Stimulated activated CD4-positive, alpha-beta T cell treated with anti-CD3 and anti-CD28 coated beads, Interleukin-4, amount 100 ng/mL, for 4 hours (primary cell): ENCODE data around the gene RBM6.
"Not testable (repeated sequence)": the region's sequence is repeated elsewhere in the genome, so short reads cannot be mapped to it uniquely, and the experiment has no call there.

Experiments used
- DNase-seq, 2 experiments: peaks; one replicate each; pipeline ENCODE4 v3.0.0-alpha.2; 2020

The RBM6 gene

DNA sequence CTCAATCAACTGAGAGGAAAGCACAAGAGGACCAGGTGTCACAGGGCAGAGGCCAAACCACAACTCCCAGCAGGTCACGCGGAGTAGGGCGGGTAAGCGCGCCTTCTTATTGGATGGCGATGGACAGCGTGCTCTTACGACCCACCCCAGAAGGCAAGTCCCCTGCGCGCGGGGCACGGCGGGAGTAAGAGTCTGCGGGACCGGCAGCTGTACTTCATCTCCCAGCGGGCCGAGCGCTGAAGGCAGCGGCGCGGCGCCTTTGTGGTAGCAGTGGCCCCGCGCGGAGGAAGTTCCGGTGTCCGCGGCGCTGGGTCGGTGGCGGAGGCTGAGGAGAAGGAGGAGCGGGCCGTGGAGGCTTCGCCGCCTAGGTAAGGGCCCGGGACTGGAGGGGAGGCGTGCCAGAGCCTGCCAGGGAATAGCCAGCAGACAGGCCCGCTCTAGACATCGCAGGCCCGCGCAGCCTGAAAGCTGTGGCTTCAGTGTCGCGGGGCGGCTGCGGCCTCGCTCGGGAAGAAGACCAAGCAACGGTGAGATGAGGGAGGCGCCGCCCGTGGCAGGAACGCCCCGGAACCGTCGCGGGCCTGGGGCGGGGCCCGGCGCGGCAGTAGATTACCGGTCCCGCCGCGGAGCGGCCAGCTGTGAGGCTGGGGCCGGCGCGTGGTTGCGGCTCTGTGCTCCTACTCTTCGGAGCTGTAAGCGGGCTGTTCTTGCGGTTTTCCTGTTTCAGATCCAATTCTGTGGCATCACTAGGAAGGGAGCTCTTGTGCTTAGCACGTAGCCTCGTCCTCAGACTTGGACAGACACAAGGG is at the start of gene RBM6:
TSS of gene RBM6 (plus strand) at position 293 of the 809 bp plus-strand sequence. CDS start 22,492 bp downstream, outside the sequence.
- DNase-seq: peak; percentile 91 to 94

- no peak for DNase-seq
These were observed 44.2 kb upstream of the RBM6 start for GRCh38 chr3:49895791-49896190.

DNA sequence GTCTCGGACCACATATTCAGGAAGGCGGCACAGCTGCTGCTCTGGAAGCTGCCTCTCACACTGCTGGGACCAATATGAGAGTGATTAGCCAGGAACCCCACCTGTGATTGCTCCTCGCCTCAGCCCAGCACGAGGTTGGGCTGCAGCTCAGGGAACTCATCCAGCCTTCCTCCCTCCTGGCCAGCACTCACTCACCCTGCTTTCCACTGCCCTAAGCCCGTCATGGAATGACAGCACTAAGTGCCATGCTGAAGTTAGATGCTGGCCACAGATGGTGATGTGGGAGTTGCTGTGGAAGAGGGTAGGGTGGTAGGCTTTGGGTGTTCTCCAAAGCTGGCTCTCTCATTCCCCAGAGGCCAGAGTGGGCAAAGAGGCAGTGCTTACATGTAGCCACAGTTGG is 43.6 kb upstream of the RBM6 start:
- no peak for DNase-seq

DNA sequence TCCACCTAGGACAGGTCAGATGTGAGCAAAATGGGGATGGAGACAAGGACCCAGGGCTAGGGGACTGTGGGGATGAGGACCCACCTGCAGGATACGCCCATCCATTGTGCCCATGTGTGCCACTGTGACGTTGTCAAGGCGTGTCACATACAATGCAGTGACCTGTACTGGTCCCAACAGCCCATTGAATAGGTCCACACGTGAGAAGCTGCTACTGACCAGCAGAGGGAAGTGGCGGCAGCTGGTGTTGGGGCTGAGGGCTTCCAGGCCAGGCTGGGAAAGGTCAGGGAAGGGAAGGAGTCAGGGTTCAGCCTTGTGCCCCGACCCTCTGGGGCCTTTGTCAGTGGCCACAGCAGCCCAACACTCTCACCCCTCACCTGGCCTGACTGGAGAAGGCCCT is 41.0 kb upstream of the RBM6 start:
- DNase-seq: no peak

DNA sequence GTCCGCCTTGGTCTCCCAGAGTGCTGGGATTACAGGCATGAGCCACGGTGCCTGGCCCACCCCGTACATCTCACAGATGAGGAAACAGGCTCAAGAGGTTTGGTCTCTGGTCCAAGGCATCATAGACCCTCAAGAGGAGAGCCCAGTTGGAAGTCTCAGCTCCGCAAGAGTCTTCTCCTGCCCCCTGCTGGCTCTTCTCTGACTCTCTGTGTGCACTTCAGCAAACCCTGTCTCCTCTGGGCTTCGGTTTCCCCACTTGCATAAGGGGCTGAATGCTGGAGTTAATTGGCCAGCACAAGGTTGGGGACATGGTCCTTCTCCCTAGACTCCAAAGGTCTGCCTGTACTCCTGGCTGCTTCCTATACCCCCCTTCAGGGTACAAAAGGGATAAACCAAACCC is 40.1 kb upstream of the RBM6 start:
- DNase-seq: no peak

GRCh38 chr3:49900491-49901153 is 39.3 kb upstream of the RBM6 start:
- no peak for DNase-seq

DNA sequence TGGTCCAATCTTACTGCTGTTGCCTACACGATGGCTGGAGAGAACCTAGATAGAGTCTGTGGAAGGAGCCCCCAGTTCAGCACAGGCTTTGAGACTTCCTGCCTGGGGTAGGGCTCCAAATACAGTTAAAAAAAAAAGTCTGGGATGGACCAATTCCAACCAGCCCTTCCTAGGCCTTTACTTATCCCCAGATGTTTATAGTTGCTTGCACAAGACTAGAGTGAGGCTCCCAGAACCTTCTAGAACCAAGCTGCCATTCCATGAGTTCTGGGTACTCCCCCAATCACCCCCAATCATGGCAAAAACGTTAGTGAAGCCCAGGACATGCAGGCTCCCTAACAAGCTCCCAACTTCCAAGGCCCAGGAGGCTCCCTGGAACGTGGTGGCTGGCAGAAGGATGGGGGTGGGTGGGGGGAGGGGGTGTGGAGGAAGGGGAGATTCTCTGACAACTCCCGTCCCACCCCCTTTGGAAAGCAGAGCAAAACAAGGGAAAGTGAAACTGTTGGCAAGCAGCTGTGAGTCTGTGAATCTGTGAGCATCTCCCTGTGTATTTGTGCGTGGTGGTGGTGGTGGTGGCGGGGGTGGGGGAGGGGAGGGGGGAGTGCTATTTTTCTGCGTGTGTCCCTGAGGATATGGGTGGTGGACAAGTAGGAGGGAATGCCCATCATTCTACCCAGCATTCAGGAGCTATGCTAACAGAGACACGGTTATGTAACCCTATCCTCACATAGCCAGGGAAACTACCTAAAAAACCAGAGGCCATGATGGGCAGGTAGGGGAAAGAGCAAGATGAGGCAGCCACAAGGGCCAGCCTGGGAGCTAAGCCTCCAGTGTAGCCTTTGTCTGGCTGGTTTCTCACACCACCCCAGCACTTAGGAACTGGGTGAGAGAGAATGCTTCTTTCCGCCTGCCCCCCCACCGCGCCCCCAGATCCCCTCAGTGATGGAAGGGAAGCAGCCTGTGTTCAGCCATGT is 38.3 kb upstream of the RBM6 start:
- DNase-seq: no peak

- no peak for DNase-seq
These were observed 37.2 kb upstream of the RBM6 start for GRCh38 chr3:49902511-49903345.

DNA sequence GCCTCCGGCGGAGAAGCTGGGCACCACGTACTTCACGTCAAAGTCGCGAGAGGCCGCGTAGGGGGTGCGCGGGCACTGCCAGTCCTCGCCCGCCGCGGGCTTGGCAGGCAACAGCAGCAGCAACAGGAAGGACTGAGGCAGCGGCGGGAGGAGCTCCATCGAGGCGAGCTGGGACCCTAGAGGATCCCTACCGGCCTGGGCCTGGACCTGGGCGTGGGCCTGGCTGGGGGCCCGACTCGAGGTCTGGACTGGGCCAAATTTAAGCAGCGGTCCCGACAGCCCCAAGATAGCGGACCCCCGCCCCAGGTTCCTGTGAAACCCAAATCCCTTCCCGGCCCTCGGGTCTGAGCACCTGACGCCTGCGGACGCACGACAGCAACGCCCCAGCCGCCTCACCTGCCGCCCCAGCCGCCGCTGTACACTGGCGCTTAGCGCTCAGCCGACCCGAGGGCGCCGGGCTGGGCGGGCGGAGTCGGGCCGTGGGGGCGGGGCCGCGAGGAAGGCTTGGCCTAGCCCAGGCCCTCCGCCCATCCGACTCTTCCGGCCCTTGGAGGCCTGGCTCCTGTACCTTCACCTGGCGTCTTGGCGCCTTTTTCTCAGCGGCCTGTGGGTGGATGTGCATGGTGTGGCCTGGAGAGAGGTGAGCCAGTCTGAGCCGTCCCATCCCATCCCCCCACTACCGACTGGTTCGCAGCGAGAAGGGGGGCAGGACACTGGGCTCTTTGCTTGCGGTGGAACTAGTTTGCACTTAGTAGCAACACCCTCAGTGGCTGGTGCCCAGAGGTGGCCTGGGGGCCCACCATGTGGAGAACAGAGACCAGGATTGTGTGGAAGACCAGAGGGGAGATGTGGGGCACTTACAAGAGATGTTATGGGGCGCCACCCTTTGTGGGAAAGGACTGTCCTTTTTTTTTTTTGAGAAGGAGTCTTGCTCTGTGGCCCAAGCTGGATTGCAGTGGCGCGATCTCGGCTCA is 36.2 kb upstream of the RBM6 start, which contains the start of gene MST1R:
TSS of gene MST1R (minus strand) at position 423 of the 974 bp plus-strand sequence. CDS start at position 159, 264 bp downstream.
- peak; percentile 69 to 83 for DNase-seq

- DNase-seq: not testable (repeated sequence)
These were observed 35.5 kb upstream of the RBM6 start for GRCh38 chr3:49904448-49904847.

GRCh38 chr3:49906073-49906743 is 33.7 kb upstream of the RBM6 start:
- DNase-seq: peak; percentile 43 to 49

- no peak for DNase-seq
These were observed 31.4 kb upstream of the RBM6 start for GRCh38 chr3:49908373-49909199.

GRCh38 chr3:49910409-49911123 is 29.4 kb upstream of the RBM6 start:
- no peak for DNase-seq

DNA sequence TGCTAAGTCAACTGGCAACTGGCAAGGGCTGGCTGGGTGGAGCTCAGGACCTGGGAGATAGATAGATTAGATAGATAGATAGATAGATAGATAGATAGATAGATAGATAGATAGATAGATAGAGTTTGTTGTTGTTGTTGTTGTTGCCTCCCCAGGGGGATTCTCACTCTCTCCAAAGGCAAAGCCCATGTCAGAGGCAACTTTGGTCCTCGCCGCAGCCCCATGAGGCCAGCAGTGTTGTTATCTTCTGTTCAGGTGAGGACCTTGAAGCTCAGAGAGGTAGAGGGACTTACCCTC is 28.9 kb upstream of the RBM6 start:
- DNase-seq: no peak

DNA sequence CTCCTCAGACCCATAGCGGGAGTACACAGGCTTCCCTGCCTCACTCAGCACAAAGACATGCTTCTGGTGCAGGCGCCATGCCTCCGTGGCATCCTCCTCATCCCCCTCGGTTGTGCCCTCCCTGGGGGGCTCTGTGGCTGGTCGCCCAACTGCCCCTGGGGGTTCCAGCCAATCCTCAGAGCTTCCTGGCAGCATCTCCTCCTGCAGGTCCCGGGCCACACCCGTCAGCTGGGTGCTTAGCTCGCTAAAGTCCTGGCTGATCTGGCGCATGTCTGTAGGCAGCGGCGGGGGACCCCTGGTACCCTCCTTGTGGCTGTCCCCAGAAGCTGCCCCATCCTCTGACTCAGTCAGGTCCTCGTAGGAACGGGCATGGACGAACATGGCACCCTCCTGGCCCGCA is 28.3 kb upstream of the RBM6 start:
- no peak for DNase-seq

GRCh38 chr3:49912881-49913281 is 27.1 kb upstream of the RBM6 start:
- no peak for DNase-seq

- no peak for DNase-seq
These were observed 25.0 kb upstream of the RBM6 start for GRCh38 chr3:49914906-49915305.

- no peak for DNase-seq
These were observed 23.3 kb upstream of the RBM6 start for GRCh38 chr3:49916686-49917085.
